ENCODE measurements around the gene DBI.

DNA sequence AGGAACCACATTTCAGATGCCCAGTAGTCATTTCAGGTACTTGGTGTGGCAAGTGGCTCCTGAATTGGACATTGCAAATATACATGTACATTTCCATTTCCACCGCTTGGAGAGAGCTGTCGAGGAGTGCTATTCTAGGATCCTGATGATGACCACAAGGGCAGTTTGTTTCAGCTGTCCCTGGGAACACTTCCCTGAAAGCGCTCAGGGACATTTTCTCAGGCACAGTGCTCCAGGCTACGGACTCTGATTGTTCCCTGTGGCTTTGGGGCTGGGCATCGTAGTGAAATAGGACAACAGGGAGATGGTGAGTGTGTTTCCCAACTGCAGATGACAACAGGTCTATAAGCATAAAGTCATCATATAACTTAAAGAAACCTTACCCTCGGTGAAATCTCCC lies 3.1 kb downstream of the DBI start:
- no peak for TF ChIP-seq CTCF (IDR thresholded peaks at IDR 0.05; ENCODE audit: control extremely low read depth in 1 of 3, insufficient read depth in 1 of 3, low read depth in 1 of 3, low read length in 3 of 3)
- no peak for TF ChIP-seq RAD21 (IDR thresholded peaks at IDR 0.05 in 1 of 2, conservative IDR thresholded peaks at IDR 0.05 in 1 of 2; ENCODE audit: low read depth in 2 of 2, low read length in 2 of 2)
- no peak for TF ChIP-seq SUZ12 (IDR thresholded peaks at IDR 0.05; ENCODE audit: low read length)
- no peak for TF ChIP-seq TAF1 (IDR thresholded peaks at IDR 0.05; ENCODE audit: low read depth, low read length)
- TF ChIP-seq JUND (IDR thresholded peaks at IDR 0.05; ENCODE audit: low read length), result no peak
- TF ChIP-seq CHD2 (IDR thresholded peaks at IDR 0.05; ENCODE audit: low read length), result no peak
- no peak for TF ChIP-seq ATF2 (IDR thresholded peaks at IDR 0.05; ENCODE audit: low read length)
- no peak for TF ChIP-seq GABPA (IDR thresholded peaks at IDR 0.05; ENCODE audit: borderline replicate concordance, insufficient read depth, low read length)
